HFFc6 (cell line): ENCODE measurements around the gene SLC4A3. TPM values are rescaled to one million over a fixed set of nuclear protein-coding genes. Genes with fewer than 3 reads are reported as not detected.
A peak's percentile ranks its signal among the peaks of the same experiment; 100 is the strongest.

Experiments used
- DNase-seq: peaks from one replicate; pipeline ENCODE4 v3.0.0-alpha.2; 2018
- H3K27ac Mint-ChIP-seq: 2 replicates; pipeline ENCODE4 v1.8.0; 2020; ENCODE audit warnings: mild to moderate bottlenecking, mixed read lengths
- H3K27me3 Mint-ChIP-seq: 2 replicates; pipeline ENCODE4 v1.8.0; 2021; ENCODE audit warnings: mild to moderate bottlenecking, moderate library complexity, mixed read lengths; ENCODE audit not compliant: insufficient read depth
- H3K36me3 Mint-ChIP-seq: 2 replicates; pipeline ENCODE4 v1.8.0; 2021; ENCODE audit warnings: low read depth, mixed read lengths
- H3K4me1 Mint-ChIP-seq: 2 replicates; pipeline ENCODE4 v1.8.0; 2020; ENCODE audit warnings: low read depth, mixed read lengths
- H3K4me3 Mint-ChIP-seq: 2 replicates; pipeline ENCODE4 v1.8.0; 2020; ENCODE audit warnings: mild to moderate bottlenecking, moderate library complexity, mixed read lengths
- H3K9me3 Mint-ChIP-seq: 2 replicates; pipeline ENCODE4 v1.8.0; 2020; ENCODE audit warnings: mild to moderate bottlenecking, mixed read lengths
- long read RNA-seq: library from polyadenylated mRNA; unstranded; transcript quantifications from one replicate; pipeline ENCODE4 v2.0.0, GENCODE V29; 2019
- total RNA-seq, 6 experiments: library from RNA; stranded (reverse); fragmentation: NEBNext Ultra II Directional; extraction: Animal tissue kit (Norgen Biotek cat#: 25700); gene quantifications; 2 replicates in 1 of 6; 3 replicates in 5 of 6; pipeline ENCODE4 v1.2.3, GENCODE V29; 2021
- TF ChIP-seq, protein P1 (sequence below): fragments of 200-600 bp; sonication (generic); IDR thresholded peaks from 2 replicates; pipeline ENCODE4 v1.5.0; 2021; ENCODE audit warnings: antibody characterized with exemption, mild to moderate bottlenecking

SLC4A3 gene, protein sequence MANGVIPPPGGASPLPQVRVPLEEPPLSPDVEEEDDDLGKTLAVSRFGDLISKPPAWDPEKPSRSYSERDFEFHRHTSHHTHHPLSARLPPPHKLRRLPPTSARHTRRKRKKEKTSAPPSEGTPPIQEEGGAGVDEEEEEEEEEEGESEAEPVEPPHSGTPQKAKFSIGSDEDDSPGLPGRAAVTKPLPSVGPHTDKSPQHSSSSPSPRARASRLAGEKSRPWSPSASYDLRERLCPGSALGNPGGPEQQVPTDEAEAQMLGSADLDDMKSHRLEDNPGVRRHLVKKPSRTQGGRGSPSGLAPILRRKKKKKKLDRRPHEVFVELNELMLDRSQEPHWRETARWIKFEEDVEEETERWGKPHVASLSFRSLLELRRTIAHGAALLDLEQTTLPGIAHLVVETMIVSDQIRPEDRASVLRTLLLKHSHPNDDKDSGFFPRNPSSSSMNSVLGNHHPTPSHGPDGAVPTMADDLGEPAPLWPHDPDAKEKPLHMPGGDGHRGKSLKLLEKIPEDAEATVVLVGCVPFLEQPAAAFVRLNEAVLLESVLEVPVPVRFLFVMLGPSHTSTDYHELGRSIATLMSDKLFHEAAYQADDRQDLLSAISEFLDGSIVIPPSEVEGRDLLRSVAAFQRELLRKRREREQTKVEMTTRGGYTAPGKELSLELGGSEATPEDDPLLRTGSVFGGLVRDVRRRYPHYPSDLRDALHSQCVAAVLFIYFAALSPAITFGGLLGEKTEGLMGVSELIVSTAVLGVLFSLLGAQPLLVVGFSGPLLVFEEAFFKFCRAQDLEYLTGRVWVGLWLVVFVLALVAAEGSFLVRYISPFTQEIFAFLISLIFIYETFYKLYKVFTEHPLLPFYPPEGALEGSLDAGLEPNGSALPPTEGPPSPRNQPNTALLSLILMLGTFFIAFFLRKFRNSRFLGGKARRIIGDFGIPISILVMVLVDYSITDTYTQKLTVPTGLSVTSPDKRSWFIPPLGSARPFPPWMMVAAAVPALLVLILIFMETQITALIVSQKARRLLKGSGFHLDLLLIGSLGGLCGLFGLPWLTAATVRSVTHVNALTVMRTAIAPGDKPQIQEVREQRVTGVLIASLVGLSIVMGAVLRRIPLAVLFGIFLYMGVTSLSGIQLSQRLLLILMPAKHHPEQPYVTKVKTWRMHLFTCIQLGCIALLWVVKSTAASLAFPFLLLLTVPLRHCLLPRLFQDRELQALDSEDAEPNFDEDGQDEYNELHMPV
- 10 to 100 TPM in 1 of 6 experiments, 1 to 10 TPM in 5; 3.7 to 13.5 (median 4.3) TPM for total RNA-seq
- long read RNA-seq, full-length matches to known transcripts = 1 of 8 reads
- long read RNA-seq, partial matches to known transcripts = 6 of 8 reads
- long read RNA-seq, other reads (novel, unspliced or antisense) = 1 of 8 reads

DNA sequence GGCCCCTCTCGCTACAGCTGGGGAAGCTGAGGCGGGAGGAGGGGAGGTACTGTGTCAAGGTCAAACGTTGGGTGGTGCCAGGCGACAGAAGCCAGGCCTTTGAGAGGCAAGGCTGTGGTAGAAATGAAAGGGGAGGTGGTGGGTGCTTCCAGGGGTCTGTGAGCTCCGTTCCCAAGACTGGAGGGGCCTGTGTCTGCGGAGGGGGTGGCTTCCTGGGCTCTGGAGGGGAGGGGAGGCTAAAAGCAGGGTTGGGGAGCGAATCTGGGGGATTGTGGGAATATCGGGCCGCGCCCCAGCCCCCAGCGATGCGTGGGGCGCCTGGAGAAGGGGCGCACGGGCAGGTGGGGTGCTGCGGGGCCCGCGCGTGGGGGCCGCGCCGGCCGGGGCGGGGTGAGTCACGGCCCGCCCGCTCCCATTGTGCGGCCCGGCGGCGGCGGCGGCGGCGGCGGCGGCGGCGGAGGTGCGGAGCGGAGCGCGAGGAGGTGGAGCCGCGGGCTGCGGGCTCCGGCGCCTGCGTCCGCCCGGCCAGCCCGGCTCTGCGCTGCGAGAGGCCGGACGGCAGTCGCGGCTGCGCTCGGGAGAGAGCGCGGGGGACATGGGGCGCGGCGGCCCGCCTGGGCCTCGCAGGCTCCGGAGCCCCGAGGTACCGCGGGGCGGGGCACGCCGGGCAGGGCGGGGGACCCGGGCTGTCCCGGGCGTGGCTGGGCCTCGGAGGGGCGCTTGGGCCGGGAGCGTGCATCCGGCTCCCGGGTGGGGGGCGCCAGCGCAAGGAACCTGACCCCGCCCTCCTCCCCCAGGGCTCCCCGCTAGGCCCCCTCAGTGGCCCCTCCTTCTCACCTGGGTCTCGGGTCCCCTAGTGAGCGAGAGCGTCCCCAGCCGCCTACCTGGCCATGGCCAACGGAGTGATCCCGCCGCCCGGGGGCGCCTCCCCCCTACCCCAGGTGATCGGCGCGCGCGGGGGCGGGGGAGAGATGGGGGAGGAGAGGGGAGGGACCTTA is at the start of gene SLC4A3:
Gene SLC4A3, plus strand, starts transcription at position 528 of the 998 bp plus-strand sequence. Its CDS starts 363 bp downstream, at position 891.
- Mint-ChIP-seq H3K36me3 (no peaks in the 10 kb centered on the region), H3K27me3 (peaks cover 18% of the 10 kb centered on the region), H3K4me1 (peaks cover 6% of the 10 kb centered on the region), H3K9me3 (no peaks in the 10 kb centered on the region), H3K27ac (no peak within 1 kb of the TSS), H3K4me3 (peak within 1 kb of the TSS; percentile 78)
- DNase-seq = no peak
- TF ChIP-seq, protein P1, sequence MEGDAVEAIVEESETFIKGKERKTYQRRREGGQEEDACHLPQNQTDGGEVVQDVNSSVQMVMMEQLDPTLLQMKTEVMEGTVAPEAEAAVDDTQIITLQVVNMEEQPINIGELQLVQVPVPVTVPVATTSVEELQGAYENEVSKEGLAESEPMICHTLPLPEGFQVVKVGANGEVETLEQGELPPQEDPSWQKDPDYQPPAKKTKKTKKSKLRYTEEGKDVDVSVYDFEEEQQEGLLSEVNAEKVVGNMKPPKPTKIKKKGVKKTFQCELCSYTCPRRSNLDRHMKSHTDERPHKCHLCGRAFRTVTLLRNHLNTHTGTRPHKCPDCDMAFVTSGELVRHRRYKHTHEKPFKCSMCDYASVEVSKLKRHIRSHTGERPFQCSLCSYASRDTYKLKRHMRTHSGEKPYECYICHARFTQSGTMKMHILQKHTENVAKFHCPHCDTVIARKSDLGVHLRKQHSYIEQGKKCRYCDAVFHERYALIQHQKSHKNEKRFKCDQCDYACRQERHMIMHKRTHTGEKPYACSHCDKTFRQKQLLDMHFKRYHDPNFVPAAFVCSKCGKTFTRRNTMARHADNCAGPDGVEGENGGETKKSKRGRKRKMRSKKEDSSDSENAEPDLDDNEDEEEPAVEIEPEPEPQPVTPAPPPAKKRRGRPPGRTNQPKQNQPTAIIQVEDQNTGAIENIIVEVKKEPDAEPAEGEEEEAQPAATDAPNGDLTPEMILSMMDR = peak; percentile 38; the same call in 1 of the 2 replicates

DNA sequence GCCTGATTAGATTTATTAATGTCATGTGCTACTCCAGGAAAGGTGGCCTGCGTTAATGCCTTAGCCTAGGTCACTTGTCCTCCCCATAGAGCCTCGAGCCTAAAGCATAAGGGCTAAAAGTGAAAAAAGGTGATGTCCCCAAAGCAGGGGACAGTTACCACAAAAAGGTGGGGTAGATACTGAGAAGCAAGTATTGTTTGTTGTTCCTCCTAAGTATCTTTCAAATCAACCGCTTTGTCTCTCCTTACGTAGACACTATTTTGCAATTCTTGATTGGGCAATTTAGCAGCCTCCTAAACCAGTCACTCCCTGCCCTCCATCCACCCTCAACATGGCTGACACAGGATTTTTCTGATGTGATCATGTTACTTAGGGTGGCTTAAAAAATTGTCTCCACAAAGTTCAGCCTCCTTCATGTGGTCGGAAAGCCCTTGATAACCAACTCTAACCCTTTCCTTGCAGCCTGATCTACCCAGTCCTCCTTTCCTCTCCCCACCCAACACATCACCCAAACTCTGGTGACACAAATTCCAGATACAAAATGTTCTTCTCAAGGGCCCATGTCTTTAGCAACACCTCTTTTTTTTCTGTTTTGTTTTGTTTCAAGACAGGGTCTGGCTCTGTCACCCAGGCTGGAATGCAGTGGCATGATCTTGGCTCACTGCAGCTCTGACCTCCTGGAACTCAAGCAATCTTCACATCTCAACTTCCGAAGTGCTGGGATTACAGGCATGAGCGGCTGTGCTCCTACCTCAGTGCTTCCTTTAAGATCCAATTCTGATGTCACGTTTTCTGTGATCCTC is 48.4 kb upstream of the SLC4A3 start:
- DNase-seq = no peak
- TF ChIP-seq, protein P1 = no peak
- Mint-ChIP-seq H3K27me3 (peaks cover 22% of the 10 kb centered on the region), H3K27ac (no peak overlapping the region), H3K4me3 (no peak overlapping the region), H3K9me3 (no peaks in the 10 kb centered on the region), H3K4me1 (peaks cover 17% of the 10 kb centered on the region), H3K36me3 (no peaks in the 10 kb centered on the region)

DNA sequence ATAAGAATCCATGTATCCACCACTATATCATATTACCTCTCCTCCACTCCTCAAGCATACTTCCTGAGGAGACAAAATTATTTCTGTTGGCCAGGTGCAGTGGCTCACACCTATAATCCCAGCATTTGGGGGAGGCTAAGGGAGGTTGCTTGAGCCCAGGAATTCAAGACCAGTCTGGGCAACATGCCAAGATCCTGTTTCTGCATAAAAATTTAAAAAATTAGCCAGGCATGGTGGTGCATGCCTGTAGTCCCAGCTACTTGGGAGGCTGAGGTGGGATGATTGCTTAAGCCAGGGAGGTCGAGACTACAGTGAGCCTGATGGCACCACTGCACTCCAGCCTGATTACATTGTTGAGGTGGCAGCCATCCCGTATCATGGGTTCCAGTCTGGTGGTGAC is 46.1 kb upstream of the SLC4A3 start:
- TF ChIP-seq, protein P1 = no peak
- no peaks in the 10 kb centered on the region for H3K36me3 Mint-ChIP-seq
- H3K4me1 Mint-ChIP-seq = peaks cover 17% of the 10 kb centered on the region
- DNase-seq = no peak
- no peak overlapping the region for H3K4me3 Mint-ChIP-seq
- no peaks in the 10 kb centered on the region for H3K9me3 Mint-ChIP-seq
- H3K27ac Mint-ChIP-seq = no peak overlapping the region
- peaks cover 22% of the 10 kb centered on the region for H3K27me3 Mint-ChIP-seq

DNA sequence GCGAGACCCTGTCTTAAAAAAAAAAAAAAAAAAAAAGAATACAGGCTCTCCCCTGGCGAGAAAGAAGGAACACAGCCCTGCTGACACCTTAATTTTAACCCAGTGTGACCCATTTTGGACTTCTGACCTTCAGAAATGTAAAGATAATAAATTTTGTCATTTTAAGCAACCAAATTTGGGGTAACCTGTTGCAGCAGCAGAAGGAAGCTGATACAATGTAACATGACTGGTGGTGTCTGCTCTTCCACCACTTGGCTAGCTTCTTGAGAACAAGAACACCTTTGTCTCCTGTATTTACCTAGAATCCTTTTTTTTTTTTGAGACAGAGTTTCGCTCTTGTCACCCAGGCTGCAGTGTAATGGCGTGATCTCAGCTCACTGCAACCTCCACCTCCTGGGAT is 36.3 kb upstream of the SLC4A3 start:
- H3K27ac Mint-ChIP-seq = no peak overlapping the region
- TF ChIP-seq, protein P1 = no peak
- peaks cover 12% of the 10 kb centered on the region for H3K4me1 Mint-ChIP-seq
- peaks cover 25% of the 10 kb centered on the region for H3K27me3 Mint-ChIP-seq
- H3K36me3 Mint-ChIP-seq = no peaks in the 10 kb centered on the region
- no peak for DNase-seq
- H3K4me3 Mint-ChIP-seq = no peak overlapping the region
- no peaks in the 10 kb centered on the region for H3K9me3 Mint-ChIP-seq
